ENCODE measurements around the gene HSPA9.

HSPA9 gene

GRCh38 chr5:138595180-138595795 is 20.1 kb upstream of the HSPA9 start:
- DNase-seq (ENCODE audit: low spot score) = no peak

- no peak for DNase-seq (ENCODE audit: low spot score)
Measured at GRCh38 chr5:138594305-138595058, 19.3 kb upstream of the HSPA9 start.

- no peak for DNase-seq (ENCODE audit: low spot score)
Measured at GRCh38 chr5:138588013-138588788, 13.0 kb upstream of the HSPA9 start.

GRCh38 chr5:138585157-138585556 is 10.0 kb upstream of the HSPA9 start:
- DNase-seq (ENCODE audit: low spot score) = no peak

GRCh38 chr5:138583984-138584637 is 8.9 kb upstream of the HSPA9 start:
- DNase-seq (ENCODE audit: low spot score) = no peak

GRCh38 chr5:138582959-138583358 is 7.8 kb upstream of the HSPA9 start:
- no peak for DNase-seq (ENCODE audit: low spot score)

GRCh38 chr5:138580777-138581176 is 5.6 kb upstream of the HSPA9 start:
- DNase-seq (ENCODE audit: low spot score) = no peak

- DNase-seq (ENCODE audit: low spot score) = no peak
Measured at GRCh38 chr5:138580001-138580400, 4.8 kb upstream of the HSPA9 start.

GRCh38 chr5:138579517-138579863 is 4.3 kb upstream of the HSPA9 start:
- DNase-seq (ENCODE audit: low spot score) = no peak

- no peak for DNase-seq (ENCODE audit: low spot score)
Measured at GRCh38 chr5:138577452-138577851, 2.3 kb upstream of the HSPA9 start.

- DNase-seq (ENCODE audit: low spot score) = peak; percentile 31
Measured at GRCh38 chr5:138574744-138575193, 432 bp downstream of the HSPA9 start.

GRCh38 chr5:138573949-138574670 is 1.1 kb downstream of the HSPA9 start:
- peak; percentile 10 for DNase-seq (ENCODE audit: low spot score)

GRCh38 chr5:138573223-138573622 is 2.0 kb downstream of the HSPA9 start:
- no peak for DNase-seq (ENCODE audit: low spot score)

GRCh38 chr5:138570871-138571270 is 4.3 kb downstream of the HSPA9 start:
- no peak for DNase-seq (ENCODE audit: low spot score)

GRCh38 chr5:138569782-138570181 is 5.4 kb downstream of the HSPA9 start:
- DNase-seq (ENCODE audit: low spot score) = no peak

- no peak for DNase-seq (ENCODE audit: low spot score)
Measured at GRCh38 chr5:138568061-138568824, 7.0 kb downstream of the HSPA9 start.

- DNase-seq (ENCODE audit: low spot score) = no peak
Measured at GRCh38 chr5:138566792-138567191, 8.4 kb downstream of the HSPA9 start.

- no peak for DNase-seq (ENCODE audit: low spot score)
Measured at GRCh38 chr5:138565100-138565821, 9.9 kb downstream of the HSPA9 start.

- DNase-seq (ENCODE audit: low spot score) = no peak
Measured at GRCh38 chr5:138564242-138564641, 11.0 kb downstream of the HSPA9 start.

- no peak for DNase-seq (ENCODE audit: low spot score)
Measured at GRCh38 chr5:138563340-138564118, 11.7 kb downstream of the HSPA9 start.

All from AG08395 (cell line).